Naive thymus-derived CD4-positive, alpha-beta T cell (primary cell): Measurements from ENCODE around the gene TEX29. TPM values are rescaled to one million over a fixed set of nuclear protein-coding genes. Genes with fewer than 3 reads are reported as not detected.
A peak's percentile ranks its signal among the peaks of the same experiment; 100 is the strongest.

Experiments used
- ATAC-seq: fragments of 150-1000 bp; cut with Tn5 transposase; 2 replicates; pipeline ENCODE4 v1.10.0; 2021; ENCODE audit warnings: mild to moderate bottlenecking, moderate library complexity
- CTCF ChIA-PET: fragments of 350-600 bp; sonication (Branson Sonifier 250); formaldehyde crosslinking; loops from one replicate; lab custom pipeline; 2021; ENCODE audit warnings: antibody characterized with exemption; lab: Charles Lee
- POLR2A ChIA-PET: fragments of 350-600 bp; sonication (Branson Sonifier 250); formaldehyde crosslinking; loops from one replicate; lab custom pipeline; 2021; ENCODE audit warnings: antibody characterized with exemption, inconsistent platforms; lab: Charles Lee
- DNase-seq, 9 donors: peaks; one replicate each; pipeline versions ENCODE4 v3.0.0 to v3.0.0-alpha.2; 2020 to 2022; ENCODE audit warnings: mixed read lengths in 1 of 9
- H3K27ac ChIP-seq: one replicate; pipeline ENCODE4 v1.7.0; 2013; ENCODE audit warnings: mild to moderate bottlenecking, low read depth, low read length, moderate library complexity
- H3K27me3 ChIP-seq, 2 donors: one replicate each; pipeline ENCODE4 v1.7.0; 2013; ENCODE audit warnings: low read length in 2 of 2, mild to moderate bottlenecking in 2 of 2, moderate library complexity in 2 of 2; ENCODE audit not compliant: control insufficient read depth in 2 of 2, insufficient read depth in 2 of 2
- H3K36me3 ChIP-seq, 3 experiments: 1 replicate in 2 of 3; 2 replicates in 1 of 3; pipeline ENCODE4 v1.7.0; 2013; ENCODE audit warnings: low read length in 3 of 3, mild to moderate bottlenecking in 3 of 3, moderate library complexity in 1 of 3; ENCODE audit not compliant: insufficient read depth in 3 of 3, control insufficient read depth in 2 of 3
- H3K4me1 ChIP-seq, 2 donors: one replicate each; pipeline ENCODE4 v1.7.0; 2013; ENCODE audit warnings: low read length in 2 of 2, mild to moderate bottlenecking in 2 of 2, moderate library complexity in 1 of 2; ENCODE audit not compliant: control insufficient read depth in 2 of 2, insufficient read depth in 2 of 2
- H3K4me3 ChIP-seq: 2 replicates; pipeline ENCODE4 v1.7.0; 2013; ENCODE audit warnings: mild to moderate bottlenecking, low read length
- H3K9me3 ChIP-seq, 3 experiments: 1 replicate in 2 of 3; 2 replicates in 1 of 3; pipeline ENCODE4 v1.7.0; 2013; ENCODE audit warnings: low read length in 3 of 3; ENCODE audit not compliant: control insufficient read depth in 2 of 3
- H3K27ac Mint-ChIP-seq, 9 donors: one replicate each; pipeline ENCODE4 v1.8.0; 2020 to 2022; ENCODE audit warnings: mixed read lengths in 9 of 9, mild to moderate bottlenecking in 8 of 9, moderate library complexity in 5 of 9, inconsistent platforms in 2 of 9
- H3K27me3 Mint-ChIP-seq, 5 donors: one replicate each; pipeline ENCODE4 v1.8.0; 2021 to 2022; ENCODE audit warnings: mixed read lengths in 5 of 5, mild to moderate bottlenecking in 1 of 5
- H3K36me3 Mint-ChIP-seq, 5 donors: one replicate each; pipeline ENCODE4 v1.8.0; 2020 to 2022; ENCODE audit warnings: mixed read lengths in 5 of 5, mild to moderate bottlenecking in 3 of 5, inconsistent platforms in 1 of 5
- H3K4me1 Mint-ChIP-seq, 7 donors: one replicate each; pipeline ENCODE4 v1.8.0; 2020 to 2022; ENCODE audit warnings: mixed read lengths in 7 of 7, mild to moderate bottlenecking in 3 of 7, inconsistent platforms in 1 of 7
- H3K4me3 Mint-ChIP-seq, 10 donors: one replicate each; pipeline ENCODE4 v1.8.0; 2020 to 2022; ENCODE audit warnings: mild to moderate bottlenecking in 10 of 10, mixed read lengths in 10 of 10, moderate library complexity in 6 of 10, inconsistent platforms in 2 of 10
- H3K9me3 Mint-ChIP-seq, 11 donors: one replicate each; pipeline ENCODE4 v1.8.0; 2020 to 2022; ENCODE audit warnings: mixed read lengths in 11 of 11, mild to moderate bottlenecking in 4 of 11, inconsistent platforms in 1 of 11, moderate library complexity in 1 of 11
- intact Hi-C, 2 donors: fragments of 100-400 bp; cut with micrococcal nuclease; formaldehyde crosslinking; loops; one replicate each; pipeline ENCODE4 v1.15.1; 2023
- polyA plus RNA-seq, 2 donors: library from polyadenylated mRNA; unstranded; fragments of 300-500 nt; fragmentation: Illumina TruSeq; gene quantifications; one replicate each; pipeline ENCODE4 v1.2.3, GENCODE V29; 2021
- total RNA-seq, 6 experiments: library from RNA in 5 of 6; stranded (reverse) in 5 of 6; gene quantifications; 1 replicate in 5 of 6; 2 replicates in 1 of 6; pipeline ENCODE4 v1.2.3 and lab custom pipeline; 2021 to 2026

The TEX29 gene
- total and polyA plus RNA-seq, 7 experiments from 2014 or later = 0.34 to 1.5 (median 0.64) TPM; not detected in 2

DNA sequence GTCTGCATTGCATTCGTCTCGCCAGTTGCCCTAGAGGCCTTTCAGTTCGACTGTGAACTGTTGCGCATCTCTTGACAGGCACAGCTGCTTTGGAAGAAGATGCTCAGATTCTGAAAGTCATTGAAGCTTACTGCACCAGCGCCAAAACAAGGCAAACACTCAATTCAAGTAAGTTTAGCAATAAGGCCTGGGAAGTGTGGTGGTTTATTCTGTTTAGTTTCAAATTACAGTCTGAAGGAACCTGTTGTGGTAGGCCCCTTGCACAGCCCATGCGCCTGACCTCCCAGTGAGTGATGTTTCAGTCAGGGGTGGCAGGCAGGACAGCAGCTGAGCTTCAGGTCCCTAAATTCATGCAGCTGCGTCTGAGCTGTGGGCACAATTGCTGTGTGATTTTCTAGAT lies 32.2 kb upstream of the TEX29 start:
- peaks cover 0 to 1% (median 0%) of the 10 kb centered on the region in 11 donors for H3K9me3 Mint-ChIP-seq
- no peak overlapping the region for H3K4me3 ChIP-seq
- no peaks in the 10 kb centered on the region for H3K4me1 Mint-ChIP-seq
- peaks cover 0 to 91% (median 33%) of the 10 kb centered on the region in 3 experiments for H3K36me3 ChIP-seq
- H3K27me3 Mint-ChIP-seq = no peaks in the 10 kb centered on the region
- no peak overlapping the region for H3K27ac ChIP-seq
- no peak overlapping the region for H3K4me3 Mint-ChIP-seq
- CTCF ChIA-PET = no interaction called here
- H3K9me3 ChIP-seq = no peaks in the 10 kb centered on the region
- peaks cover 15 to 81% (median 59%) of the 10 kb centered on the region in 5 donors for H3K36me3 Mint-ChIP-seq
- no peak for DNase-seq
- H3K27me3 ChIP-seq = no peaks in the 10 kb centered on the region
- intact Hi-C loops = no loop called here
- no peak overlapping the region for H3K27ac Mint-ChIP-seq
- no peaks in the 10 kb centered on the region for H3K4me1 ChIP-seq
- POLR2A ChIA-PET = no interaction called here
- no peak for ATAC-seq

DNA sequence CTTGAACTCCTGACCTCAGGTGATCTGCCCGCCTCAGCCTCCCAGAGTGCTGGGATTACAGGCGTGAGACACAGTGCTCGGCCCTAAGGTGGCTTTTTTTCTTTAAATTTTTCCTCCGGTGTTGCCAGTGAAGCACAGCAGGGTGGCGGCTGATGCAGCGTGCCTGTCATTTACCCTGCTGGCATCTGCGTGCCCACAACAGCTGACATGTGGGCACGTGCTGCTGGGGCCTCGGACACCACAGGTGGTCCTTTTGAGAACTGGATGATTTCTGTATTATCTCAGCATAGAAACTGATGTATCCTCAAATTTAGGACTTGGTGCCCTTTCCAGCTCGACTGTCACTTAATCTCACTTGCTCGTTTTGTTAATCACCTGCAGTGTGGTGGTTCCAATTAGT lies 31.2 kb upstream of the TEX29 start:
- H3K9me3 ChIP-seq = no peaks in the 10 kb centered on the region
- intact Hi-C loops = no loop called here
- Mint-ChIP-seq H3K9me3 (peaks cover 0 to 1% (median 0%) of the 10 kb centered on the region in 11 donors), H3K4me3 (no peak overlapping the region), H3K36me3 (peaks cover 9 to 81% (median 52%) of the 10 kb centered on the region in 5 donors), H3K27me3 (no peaks in the 10 kb centered on the region), H3K27ac (no peak overlapping the region), H3K4me1 (no peaks in the 10 kb centered on the region)
- ATAC-seq = no peak
- no peak for DNase-seq
- no peak overlapping the region for H3K27ac ChIP-seq
- H3K4me1 ChIP-seq = no peaks in the 10 kb centered on the region
- ChIA-PET CTCF (no interaction called here), POLR2A (no interaction called here)
- no peak overlapping the region for H3K4me3 ChIP-seq
- no peaks in the 10 kb centered on the region for H3K27me3 ChIP-seq
- peaks cover 0 to 88% (median 31%) of the 10 kb centered on the region in 3 experiments for H3K36me3 ChIP-seq

DNA sequence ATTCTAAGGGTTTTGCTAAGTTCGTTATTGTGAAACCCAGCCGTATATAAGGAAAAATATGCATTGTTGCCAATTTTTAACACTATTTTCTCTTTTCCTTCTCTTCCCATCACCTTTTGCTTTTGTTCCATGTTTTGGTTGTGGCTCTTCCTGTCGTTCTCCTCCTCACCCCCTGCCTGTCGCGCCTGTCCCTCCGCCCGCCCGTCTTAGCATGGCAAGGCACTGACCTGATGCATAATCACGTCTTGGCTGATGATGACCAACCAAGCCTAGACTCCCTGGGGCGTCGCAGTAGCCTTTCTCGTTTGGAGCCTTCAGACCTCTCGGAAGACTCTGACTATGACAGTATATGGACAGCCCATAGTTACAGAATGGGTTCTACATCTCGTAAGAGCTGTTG lies 28.5 kb upstream of the TEX29 start:
- POLR2A ChIA-PET = no interaction called here
- Histone ChIP-seq H3K4me1 (peaks cover 7 to 13% of the 10 kb centered on the region in 2 donors), H3K4me3 (no peak overlapping the region), H3K27ac (no peak overlapping the region), H3K36me3 (peaks cover 0 to 68% (median 24%) of the 10 kb centered on the region in 3 experiments), H3K27me3 (no peaks in the 10 kb centered on the region), H3K9me3 (no peaks in the 10 kb centered on the region)
- DNase-seq (no peak), ATAC-seq (no peak)
- intact Hi-C loops = no loop called here
- H3K36me3 Mint-ChIP-seq = peaks cover 4 to 72% (median 39%) of the 10 kb centered on the region in 5 donors
- no peaks in the 10 kb centered on the region for H3K27me3 Mint-ChIP-seq
- H3K27ac Mint-ChIP-seq = peak overlapping the region in 1 of 9 donors; percentile 42
- H3K4me1 Mint-ChIP-seq = peaks cover 0 to 15% (median 10%) of the 10 kb centered on the region in 7 donors
- H3K9me3 Mint-ChIP-seq = no peaks in the 10 kb centered on the region
- H3K4me3 Mint-ChIP-seq = no peak overlapping the region
- CTCF ChIA-PET = no interaction called here

DNA sequence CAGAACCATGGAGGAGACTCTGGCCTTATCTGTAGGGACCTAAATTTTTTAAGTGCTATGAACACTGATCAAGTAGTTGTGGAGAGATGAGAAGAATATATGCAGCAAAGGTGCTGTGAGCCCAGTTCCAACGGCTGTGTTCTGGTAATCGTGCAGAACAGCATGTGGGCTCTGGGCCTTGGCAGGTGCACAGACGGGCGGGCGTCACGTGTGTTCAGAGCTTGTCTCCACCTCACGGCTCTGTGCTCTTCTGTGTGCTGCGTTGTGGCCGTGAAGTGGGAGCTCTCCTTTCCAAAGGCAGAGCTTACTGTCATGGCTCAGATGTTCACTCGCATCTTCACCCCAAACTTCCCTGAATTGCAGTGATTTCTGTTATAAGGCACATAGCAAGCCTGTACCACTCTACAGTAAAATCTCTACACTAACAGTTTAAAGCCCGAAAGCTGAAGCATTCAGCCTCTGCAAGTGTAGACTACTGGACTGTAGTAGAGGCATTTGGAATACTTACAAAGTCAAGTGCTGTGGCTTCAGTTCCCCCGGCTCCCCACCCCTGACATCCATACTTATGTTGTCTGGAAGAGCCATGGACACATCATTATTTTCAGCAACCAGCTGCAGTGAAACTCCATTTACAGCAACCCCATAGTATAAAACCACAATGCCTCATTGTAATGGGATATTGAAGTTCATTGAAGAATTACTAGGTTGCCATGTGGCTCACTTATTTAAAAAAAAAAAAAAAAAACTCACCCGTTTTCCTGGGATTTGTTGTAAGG lies 27.5 kb upstream of the TEX29 start:
- Histone ChIP-seq H3K4me1 (peaks cover 7 to 14% of the 10 kb centered on the region in 2 donors), H3K27ac (no peak overlapping the region), H3K36me3 (peaks cover 0 to 58% (median 17%) of the 10 kb centered on the region in 3 experiments), H3K9me3 (no peaks in the 10 kb centered on the region), H3K27me3 (no peaks in the 10 kb centered on the region), H3K4me3 (no peak overlapping the region)
- H3K27ac Mint-ChIP-seq = no peak overlapping the region
- intact Hi-C loops = no loop called here
- no peak for DNase-seq
- no peak for ATAC-seq
- H3K9me3 Mint-ChIP-seq = no peaks in the 10 kb centered on the region
- ChIA-PET CTCF (interaction anchor here (0.6 kb wide), 1 partner anchor 451 kb away, joined by 3 read pairs; no protein-coding TSS in a partner anchor), POLR2A (no interaction called here)
- no peak overlapping the region for H3K4me3 Mint-ChIP-seq
- H3K27me3 Mint-ChIP-seq = no peaks in the 10 kb centered on the region
- peaks cover 0 to 15% (median 10%) of the 10 kb centered on the region in 7 donors for H3K4me1 Mint-ChIP-seq
- H3K36me3 Mint-ChIP-seq = peaks cover 2 to 70% (median 34%) of the 10 kb centered on the region in 5 donors

DNA sequence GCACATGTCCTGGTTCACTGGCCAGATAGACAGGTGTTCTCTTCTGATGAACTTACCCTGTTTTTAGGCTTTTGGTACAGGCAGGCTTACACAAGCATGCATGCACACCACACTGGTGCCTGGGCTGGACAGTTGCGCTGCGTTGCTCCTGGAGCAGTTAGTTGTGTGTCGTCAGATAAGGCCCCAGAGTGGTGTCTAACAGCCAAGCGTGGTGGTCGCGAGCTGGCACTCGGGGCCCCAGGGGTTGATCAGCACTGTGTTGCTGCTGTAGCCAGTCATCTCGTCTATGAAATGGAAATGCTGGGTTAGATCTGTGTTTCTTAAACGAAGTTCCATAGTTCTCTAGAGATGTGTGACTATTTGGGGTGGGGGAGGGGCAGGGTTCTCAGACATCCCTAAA lies 24.6 kb upstream of the TEX29 start:
- Histone ChIP-seq H3K9me3 (no peaks in the 10 kb centered on the region), H3K36me3 (peaks cover 0 to 43% (median 17%) of the 10 kb centered on the region in 3 experiments), H3K27me3 (no peaks in the 10 kb centered on the region), H3K4me3 (no peak overlapping the region), H3K27ac (no peak overlapping the region), H3K4me1 (peaks cover 7 to 14% of the 10 kb centered on the region in 2 donors)
- Mint-ChIP-seq H3K36me3 (peaks cover 4 to 70% (median 29%) of the 10 kb centered on the region in 5 donors), H3K4me1 (peaks cover 0 to 15% (median 10%) of the 10 kb centered on the region in 7 donors), H3K9me3 (no peaks in the 10 kb centered on the region), H3K27ac (peak overlapping the region in 1 of 9 donors; percentile 54), H3K4me3 (no peak overlapping the region), H3K27me3 (no peaks in the 10 kb centered on the region)
- ChIA-PET CTCF (no interaction called here), POLR2A (no interaction called here)
- ATAC-seq = no peak
- intact Hi-C loops = no loop called here
- no peak for DNase-seq

DNA sequence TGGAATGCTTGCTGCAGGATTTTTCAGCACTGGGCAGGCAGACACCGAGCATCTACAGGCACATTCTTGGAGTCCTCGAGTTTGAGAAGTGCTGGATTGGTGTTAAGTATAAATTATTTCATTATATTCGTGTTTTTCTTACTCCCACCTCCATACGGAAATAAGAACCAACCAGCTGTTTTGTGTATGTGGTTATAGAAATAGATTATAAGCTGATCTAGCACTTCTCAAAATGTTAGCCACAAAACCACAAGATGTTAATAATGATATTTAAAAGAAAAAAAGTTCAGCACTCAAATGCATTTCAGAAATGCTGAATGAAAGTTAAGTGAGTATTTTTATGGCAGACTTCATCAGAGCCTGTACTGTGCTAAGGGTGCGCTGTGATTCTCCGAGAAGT lies 24.0 kb upstream of the TEX29 start:
- DNase-seq = no peak
- no peak for ATAC-seq
- Histone ChIP-seq H3K4me3 (no peak overlapping the region), H3K36me3 (peaks cover 0 to 42% (median 17%) of the 10 kb centered on the region in 3 experiments), H3K27ac (no peak overlapping the region), H3K9me3 (no peaks in the 10 kb centered on the region), H3K27me3 (no peaks in the 10 kb centered on the region), H3K4me1 (peaks cover 7 to 14% of the 10 kb centered on the region in 2 donors)
- Mint-ChIP-seq H3K4me1 (peaks cover 0 to 15% (median 10%) of the 10 kb centered on the region in 7 donors), H3K36me3 (peaks cover 7 to 70% (median 34%) of the 10 kb centered on the region in 5 donors), H3K9me3 (no peaks in the 10 kb centered on the region), H3K27me3 (no peaks in the 10 kb centered on the region), H3K4me3 (no peak overlapping the region), H3K27ac (no peak overlapping the region)
- POLR2A ChIA-PET = no interaction called here
- intact Hi-C loops = no loop called here
- CTCF ChIA-PET = no interaction called here
